ENCODE results near the gene VTI1A. TPM values are rescaled to one million over a fixed set of nuclear protein-coding genes. Genes with fewer than 3 reads are reported as not detected.

Gene VTI1A
- total and polyA plus RNA-seq, 9 of the 15 experiments (the other 6 are each of a cell fraction or from before 2014, with no cell fraction given): 9.3 to 21.4 (median 16.0) TPM

DNA sequence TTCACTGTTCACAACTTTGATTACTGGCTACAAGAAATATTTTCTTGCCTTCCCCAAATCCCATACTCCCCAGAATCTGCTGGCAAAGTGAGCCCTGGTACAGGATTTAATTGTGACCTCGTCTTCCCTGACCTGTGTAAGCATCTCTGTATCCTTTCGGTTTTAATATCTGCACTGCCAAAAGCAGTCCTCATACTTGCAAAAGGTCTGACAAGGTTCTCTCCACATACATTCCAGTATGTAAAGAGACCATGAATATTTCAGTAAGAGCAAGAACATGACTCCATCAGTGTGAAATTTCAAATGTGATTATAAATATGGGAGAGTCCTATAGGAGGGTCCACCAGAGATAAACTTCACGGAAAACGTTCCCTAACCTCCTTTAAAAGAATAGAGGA, 369.0 kb downstream of the VTI1A start (continued):
- TF ChIP-seq CBX3 (IDR thresholded peaks at IDR 0.05; ENCODE audit: borderline replicate concordance in 1 of 2, low read length in 2 of 2) (no peak), ZNF668 (CRISPR knock-in tag; IDR thresholded peaks at IDR 0.05) (no peak), ZNF551 (CRISPR knock-in tag; IDR thresholded peaks at IDR 0.05) (no peak), NONO (IDR thresholded peaks at IDR 0.05; ENCODE audit: low read depth in 2 of 2, low read length in 1 of 2) (no peak), PHF8 (IDR thresholded peaks at IDR 0.05; ENCODE audit: borderline replicate concordance, low read length) (no peak)
- TF ChIP-seq, protein P1, sequence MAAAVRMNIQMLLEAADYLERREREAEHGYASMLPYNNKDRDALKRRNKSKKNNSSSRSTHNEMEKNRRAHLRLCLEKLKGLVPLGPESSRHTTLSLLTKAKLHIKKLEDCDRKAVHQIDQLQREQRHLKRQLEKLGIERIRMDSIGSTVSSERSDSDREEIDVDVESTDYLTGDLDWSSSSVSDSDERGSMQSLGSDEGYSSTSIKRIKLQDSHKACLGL (CRISPR knock-in tag; IDR thresholded peaks at IDR 0.05; ENCODE audit: borderline replicate concordance, poor library complexity, severe bottlenecking): no peak

DNA sequence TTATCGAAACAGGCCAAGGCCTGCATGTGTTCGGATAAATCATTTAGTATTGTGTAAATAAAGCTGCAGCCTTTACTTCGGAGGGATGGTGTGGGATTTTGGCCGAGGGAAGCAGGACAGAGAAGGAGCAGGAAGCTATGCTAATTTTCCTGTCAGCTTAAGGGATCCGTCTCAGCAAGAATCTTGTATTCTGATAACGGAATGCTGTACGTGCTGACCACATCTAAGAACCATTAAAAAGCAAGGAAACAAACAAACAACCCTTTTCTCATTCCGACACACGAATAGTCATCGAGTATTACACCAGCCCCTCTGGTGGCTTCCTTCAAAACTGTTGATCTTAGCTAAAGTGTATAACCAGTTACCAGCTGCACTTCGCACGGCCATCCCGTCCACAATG, 369.9 kb downstream of the VTI1A start:
- Histone ChIP-seq H3K36me3 (ENCODE audit: control insufficient read depth, insufficient read depth, low read length) (no peaks in the 10 kb centered on the region), H3K9ac (ENCODE audit: insufficient read depth in 1 of 2, low read depth in 2 of 2, low read length in 2 of 2) (no peak overlapping the region), H3K9me1 (ENCODE audit: control insufficient read depth, insufficient read depth, low read length) (no peaks in the 10 kb centered on the region), H3K27ac (ENCODE audit: extremely low read depth, low read depth, low read length) (no peak overlapping the region), H4K20me1 (replicated peaks; ENCODE audit: control insufficient read depth, insufficient read depth, low read length) (no peaks in the 10 kb centered on the region), H3K27me3 (ENCODE audit: control insufficient read depth in 2 of 2, insufficient read depth in 2 of 2, low read length in 2 of 2) (no peaks in the 10 kb centered on the region), H3K4me2 (ENCODE audit: insufficient read depth, low read length) (no peak overlapping the region), H3K9me3 (replicated peaks; ENCODE audit: control insufficient read depth, insufficient read depth, low read depth, low read length) (no peaks in the 10 kb centered on the region), H3K4me1 (replicated peaks in 1 of 2; ENCODE audit: control insufficient read depth in 2 of 2, insufficient read depth in 2 of 2, low read length in 2 of 2) (peaks cover 0 to 3% of the 10 kb centered on the region in 2 experiments; a peak in 1 of 5 replicates), H3K4me3 (no peak overlapping the region), H2AFZ (ENCODE audit: low read depth, low read length) (no peak overlapping the region), H3K79me2 (ENCODE audit: control insufficient read depth, insufficient read depth, low read length) (no peaks in the 10 kb centered on the region)
- BruUV-seq (replicated peaks): no TSS peak
- CTCF ChIA-PET (ENCODE audit: low intra/inter-chr PET ratio): no interaction called here
- 79% methylated on average over 13 of the region's 13 CpGs for WGBS (ENCODE audit: insufficient coverage, low coverage, missing lambda C conversion rate)
- ATAC-seq: no peak
- POLR2A ChIA-PET: no interaction called here
- DNase-seq (ENCODE audit: extremely low read depth in 1 of 4, low spot score in 3 of 4): no peak
- no peak for FAIRE-seq
- intact Hi-C loops (cut with micrococcal nuclease): no loop called here
- in situ Hi-C loops (cut with MboI): no loop called here
- TF ChIP-seq MXI1 (IDR thresholded peaks at IDR 0.05; ENCODE audit: low read depth, low read length): no peak
- TF ChIP-seq, protein P2, sequence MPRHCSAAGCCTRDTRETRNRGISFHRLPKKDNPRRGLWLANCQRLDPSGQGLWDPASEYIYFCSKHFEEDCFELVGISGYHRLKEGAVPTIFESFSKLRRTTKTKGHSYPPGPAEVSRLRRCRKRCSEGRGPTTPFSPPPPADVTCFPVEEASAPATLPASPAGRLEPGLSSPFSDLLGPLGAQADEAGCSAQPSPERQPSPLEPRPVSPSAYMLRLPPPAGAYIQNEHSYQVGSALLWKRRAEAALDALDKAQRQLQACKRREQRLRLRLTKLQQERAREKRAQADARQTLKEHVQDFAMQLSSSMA (CRISPR knock-in tag; IDR thresholded peaks at IDR 0.05): no peak
- TF ChIP-seq DDX20 (tag; IDR thresholded peaks at IDR 0.05; ENCODE audit: low read depth): no peak
- no peak for TF ChIP-seq CSDE1 (IDR thresholded peaks at IDR 0.05)
- TF ChIP-seq, protein P3, sequence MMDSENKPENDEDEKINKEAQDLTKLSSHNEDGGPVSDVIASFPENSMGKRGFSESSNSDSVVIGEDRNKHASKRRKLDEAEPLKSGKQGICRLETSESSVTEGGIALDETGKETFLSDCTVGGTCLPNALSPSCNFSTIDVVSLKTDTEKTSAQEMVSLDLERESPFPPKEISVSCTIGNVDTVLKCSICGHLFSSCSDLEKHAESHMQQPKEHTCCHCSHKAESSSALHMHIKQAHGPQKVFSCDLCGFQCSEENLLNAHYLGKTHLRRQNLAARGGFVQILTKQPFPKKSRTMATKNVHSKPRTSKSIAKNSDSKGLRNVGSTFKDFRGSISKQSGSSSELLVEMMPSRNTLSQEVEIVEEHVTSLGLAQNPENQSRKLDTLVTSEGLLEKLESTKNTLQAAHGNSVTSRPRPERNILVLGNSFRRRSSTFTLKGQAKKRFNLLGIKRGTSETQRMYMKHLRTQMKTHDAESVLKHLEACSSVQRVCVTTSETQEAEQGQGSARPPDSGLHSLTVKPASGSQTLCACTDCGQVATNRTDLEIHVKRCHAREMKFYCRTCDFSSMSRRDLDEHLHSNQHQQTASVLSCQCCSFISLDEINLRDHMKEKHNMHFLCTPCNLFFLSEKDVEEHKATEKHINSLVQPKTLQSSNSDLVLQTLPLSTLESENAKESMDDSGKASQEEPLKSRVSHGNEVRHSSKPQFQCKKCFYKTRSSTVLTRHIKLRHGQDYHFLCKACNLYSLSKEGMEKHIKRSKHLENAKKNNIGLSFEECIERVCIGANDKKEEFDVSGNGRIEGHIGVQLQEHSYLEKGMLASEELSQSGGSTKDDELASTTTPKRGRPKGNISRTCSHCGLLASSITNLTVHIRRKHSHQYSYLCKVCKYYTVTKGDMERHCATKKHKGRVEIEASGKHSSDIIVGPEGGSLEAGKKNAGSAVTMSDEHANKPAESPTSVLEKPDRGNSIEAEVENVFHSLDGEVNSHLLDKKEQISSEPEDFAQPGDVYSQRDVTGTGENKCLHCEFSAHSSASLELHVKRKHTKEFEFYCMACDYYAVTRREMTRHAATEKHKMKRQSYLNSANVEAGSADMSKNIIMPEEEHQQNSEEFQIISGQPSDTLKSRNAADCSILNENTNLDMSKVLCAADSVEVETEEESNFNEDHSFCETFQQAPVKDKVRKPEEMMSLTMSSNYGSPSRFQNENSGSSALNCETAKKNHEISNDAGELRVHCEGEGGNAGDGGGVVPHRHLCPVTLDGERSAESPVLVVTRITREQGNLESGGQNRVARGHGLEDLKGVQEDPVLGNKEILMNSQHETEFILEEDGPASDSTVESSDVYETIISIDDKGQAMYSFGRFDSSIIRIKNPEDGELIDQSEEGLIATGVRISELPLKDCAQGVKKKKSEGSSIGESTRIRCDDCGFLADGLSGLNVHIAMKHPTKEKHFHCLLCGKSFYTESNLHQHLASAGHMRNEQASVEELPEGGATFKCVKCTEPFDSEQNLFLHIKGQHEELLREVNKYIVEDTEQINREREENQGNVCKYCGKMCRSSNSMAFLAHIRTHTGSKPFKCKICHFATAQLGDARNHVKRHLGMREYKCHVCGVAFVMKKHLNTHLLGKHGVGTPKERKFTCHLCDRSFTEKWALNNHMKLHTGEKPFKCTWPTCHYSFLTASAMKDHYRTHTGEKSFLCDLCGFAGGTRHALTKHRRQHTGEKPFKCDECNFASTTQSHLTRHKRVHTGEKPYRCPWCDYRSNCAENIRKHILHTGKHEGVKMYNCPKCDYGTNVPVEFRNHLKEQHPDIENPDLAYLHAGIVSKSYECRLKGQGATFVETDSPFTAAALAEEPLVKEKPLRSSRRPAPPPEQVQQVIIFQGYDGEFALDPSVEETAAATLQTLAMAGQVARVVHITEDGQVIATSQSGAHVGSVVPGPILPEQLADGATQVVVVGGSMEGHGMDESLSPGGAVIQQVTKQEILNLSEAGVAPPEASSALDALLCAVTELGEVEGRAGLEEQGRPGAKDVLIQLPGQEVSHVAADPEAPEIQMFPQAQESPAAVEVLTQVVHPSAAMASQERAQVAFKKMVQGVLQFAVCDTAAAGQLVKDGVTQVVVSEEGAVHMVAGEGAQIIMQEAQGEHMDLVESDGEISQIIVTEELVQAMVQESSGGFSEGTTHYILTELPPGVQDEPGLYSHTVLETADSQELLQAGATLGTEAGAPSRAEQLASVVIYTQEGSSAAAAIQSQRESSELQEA (IDR thresholded peaks at IDR 0.05; ENCODE audit: low read depth): no peak
- TF ChIP-seq ZNF197 (CRISPR knock-in tag; IDR thresholded peaks at IDR 0.05; ENCODE audit: low read depth): no peak
- no peak for TF ChIP-seq RUNX1 (IDR thresholded peaks at IDR 0.05; ENCODE audit: low read depth)

Measured in K562 (cell line).